Mucosa of rectum (tissue), 2 donors: Measurements from ENCODE around the gene PPT2.
"Not testable (repeated sequence)": the region's sequence is repeated elsewhere in the genome, so short reads cannot be mapped to it uniquely, and the experiment has no call there.

ENCODE experiments used
- H3K27ac ChIP-seq, 2 donors: one replicate each; pipeline ENCODE4 v1.7.0; 2013; ENCODE audit warnings: inconsistent platforms in 2 of 2, low read depth in 2 of 2, low read length in 2 of 2
- H3K27me3 ChIP-seq, 2 donors: one replicate each; pipeline ENCODE4 v1.7.0; 2013; ENCODE audit warnings: low read length in 2 of 2; ENCODE audit not compliant: control insufficient read depth in 2 of 2, insufficient read depth in 2 of 2
- H3K36me3 ChIP-seq, 2 donors: one replicate each; pipeline ENCODE4 v1.7.0; 2013; ENCODE audit warnings: low read length in 2 of 2; ENCODE audit not compliant: control insufficient read depth in 2 of 2, insufficient read depth in 2 of 2
- H3K4me1 ChIP-seq, 2 donors: one replicate each; pipeline ENCODE4 v1.7.0; 2013; ENCODE audit warnings: low read length in 2 of 2, mild to moderate bottlenecking in 1 of 2; ENCODE audit not compliant: control insufficient read depth in 2 of 2, insufficient read depth in 2 of 2
- H3K4me3 ChIP-seq, 2 donors: one replicate each; pipeline ENCODE4 v1.7.0; 2013; ENCODE audit warnings: low read length in 2 of 2
- H3K9ac ChIP-seq, 2 donors: one replicate each; pipeline ENCODE4 v1.7.0; 2013; ENCODE audit warnings: low read length in 2 of 2, low read depth in 1 of 2, mild to moderate bottlenecking in 1 of 2
- H3K9me3 ChIP-seq, 2 donors: one replicate each; pipeline ENCODE4 v1.7.0; 2013; ENCODE audit warnings: low read length in 2 of 2; ENCODE audit not compliant: control insufficient read depth in 2 of 2
- donor health status: healthy.
- donor health status: Normal muscosa, but diverticular disease.

The PPT2 gene

GRCh38 chr6:32181915-32182529 lies 28.1 kb downstream of the PPT2 start:
- no peaks in the 10 kb centered on the region for H3K9me3 ChIP-seq
- no peak overlapping the region for H3K4me3 ChIP-seq
- H3K27me3 ChIP-seq = no peaks in the 10 kb centered on the region
- peaks cover 19 to 38% of the 10 kb centered on the region in 2 donors for H3K36me3 ChIP-seq
- H3K27ac ChIP-seq = no peak overlapping the region
- no peak overlapping the region for H3K9ac ChIP-seq
- H3K4me1 ChIP-seq = peaks cover 15 to 27% of the 10 kb centered on the region in 2 donors

GRCh38 chr6:32182555-32182981 lies 28.6 kb downstream of the PPT2 start:
- Histone ChIP-seq H3K9ac (no peak overlapping the region), H3K4me3 (no peak overlapping the region), H3K9me3 (no peaks in the 10 kb centered on the region), H3K36me3 (peaks cover 19 to 43% of the 10 kb centered on the region in 2 donors), H3K27me3 (no peaks in the 10 kb centered on the region), H3K4me1 (peaks cover 14 to 22% of the 10 kb centered on the region in 2 donors), H3K27ac (no peak overlapping the region)

- no peak overlapping the region for H3K4me3 ChIP-seq
- H3K27ac ChIP-seq = no peak overlapping the region
- H3K4me1 ChIP-seq = peaks cover 15 to 22% of the 10 kb centered on the region in 2 donors
- no peaks in the 10 kb centered on the region for H3K27me3 ChIP-seq
- H3K36me3 ChIP-seq = peaks cover 19 to 46% of the 10 kb centered on the region in 2 donors
- H3K9ac ChIP-seq = no peak overlapping the region
- H3K9me3 ChIP-seq = no peaks in the 10 kb centered on the region
These were observed 29.1 kb downstream of the PPT2 start for GRCh38 chr6:32183030-32183429.

- H3K27me3 ChIP-seq = no peaks in the 10 kb centered on the region
- peaks cover 16 to 24% of the 10 kb centered on the region in 2 donors for H3K4me1 ChIP-seq
- H3K36me3 ChIP-seq = peaks cover 19 to 46% of the 10 kb centered on the region in 2 donors
- H3K9ac ChIP-seq = no peak overlapping the region
- H3K27ac ChIP-seq = no peak overlapping the region
- no peak overlapping the region for H3K4me3 ChIP-seq
- no peaks in the 10 kb centered on the region for H3K9me3 ChIP-seq
These were observed 29.6 kb downstream of the PPT2 start for GRCh38 chr6:32183483-32184083.

GRCh38 chr6:32184084-32184640 lies 30.2 kb downstream of the PPT2 start, which contains the start of gene AGER:
Gene AGER (minus strand): TSS chr6:32184253. CDS start chr6:32184222, 31 bp downstream.
- Histone ChIP-seq H3K36me3 (peaks cover 19 to 46% of the 10 kb centered on the region in 2 donors), H3K4me3 (no peak within 1 kb of the TSS), H3K9me3 (no peaks in the 10 kb centered on the region), H3K27ac (peak within 1 kb of the TSS in 1 of 2 donors; percentile 12), H3K9ac (no peak within 1 kb of the TSS), H3K4me1 (peaks cover 16 to 25% of the 10 kb centered on the region in 2 donors), H3K27me3 (no peaks in the 10 kb centered on the region)

- not testable (repeated sequence) for H3K9me3 ChIP-seq, H3K27me3 ChIP-seq, H3K9ac ChIP-seq, H3K4me3 ChIP-seq
- peaks cover 17 to 23% of the 10 kb centered on the region in 2 donors for H3K4me1 ChIP-seq
- H3K36me3 ChIP-seq = peaks cover 19 to 42% of the 10 kb centered on the region in 2 donors
- H3K27ac ChIP-seq = peak overlapping the region; percentile 36 to 43
These were observed 31.8 kb downstream of the PPT2 start for GRCh38 chr6:32185681-32186131.

GRCh38 chr6:32186151-32186840 lies 32.4 kb downstream of the PPT2 start:
- H3K36me3 ChIP-seq = peaks cover 15 to 36% of the 10 kb centered on the region in 2 donors
- H3K27ac ChIP-seq = peak overlapping the region; percentile 36 to 43
- not testable (repeated sequence) for H3K27me3 ChIP-seq, H3K9me3 ChIP-seq, H3K9ac ChIP-seq, H3K4me3 ChIP-seq
- H3K4me1 ChIP-seq = peaks cover 23 to 25% of the 10 kb centered on the region in 2 donors

- peaks cover 12 to 34% of the 10 kb centered on the region in 2 donors for H3K36me3 ChIP-seq
These were observed 33.2 kb downstream of the PPT2 start for GRCh38 chr6:32187009-32187709.

GRCh38 chr6:32187725-32188380 lies 33.9 kb downstream of the PPT2 start:
- H3K27me3 ChIP-seq, H3K4me3 ChIP-seq, H3K9ac ChIP-seq, H3K9me3 ChIP-seq: not testable (repeated sequence)
- Histone ChIP-seq H3K4me1 (peaks cover 33% of the 10 kb centered on the region in 2 donors), H3K36me3 (peaks cover 12 to 27% of the 10 kb centered on the region in 2 donors), H3K27ac (peak overlapping the region in 1 of 2 donors; percentile 95)

More at GRCh38 chr6:32187009-32187709, 33.2 kb downstream of the PPT2 start:
- Histone ChIP-seq H3K4me1 (peaks cover 27 to 28% of the 10 kb centered on the region in 2 donors), H3K4me3 (no peak overlapping the region), H3K9ac (no peak overlapping the region), H3K27me3 (no peaks in the 10 kb centered on the region), H3K9me3 (no peaks in the 10 kb centered on the region), H3K27ac (peak overlapping the region in 1 of 2 donors; percentile 43)
